NCI-H146 (cell line): Measurements from ENCODE around the gene GRIN3B.

Source experiments
- DNase-seq: peaks from one replicate; lab custom pipeline; 2025; lab: John Stamatoyannopoulos, UW

GRIN3B gene

GRCh38 chr19:1007399-1008251, 7.4 kb downstream of the GRIN3B start:
- no peak for DNase-seq

GRCh38 chr19:1008268-1009040, 8.2 kb downstream of the GRIN3B start:
- no peak for DNase-seq

- DNase-seq: no peak
These were observed 9.1 kb downstream of the GRIN3B start for GRCh38 chr19:1009041-1009980.

- DNase-seq: no peak
These were observed 9.8 kb downstream of the GRIN3B start for GRCh38 chr19:1009981-1010538.

- no peak for DNase-seq
These were observed 10.6 kb downstream of the GRIN3B start for GRCh38 chr19:1010586-1011510.

GRCh38 chr19:1011831-1012333, 11.7 kb downstream of the GRIN3B start:
- DNase-seq: no peak

- no peak for DNase-seq
These were observed 12.1 kb downstream of the GRIN3B start for GRCh38 chr19:1012334-1012733.

- no peak for DNase-seq
These were observed 13.0 kb downstream of the GRIN3B start for GRCh38 chr19:1013218-1013617.

- no peak for DNase-seq
These were observed 14.2 kb downstream of the GRIN3B start for GRCh38 chr19:1014161-1015060.

- DNase-seq: no peak
These were observed 15.0 kb downstream of the GRIN3B start for GRCh38 chr19:1015061-1015781.

- no peak for DNase-seq
These were observed 15.8 kb downstream of the GRIN3B start for GRCh38 chr19:1015782-1016646.

GRCh38 chr19:1016647-1017114, 16.5 kb downstream of the GRIN3B start:
- DNase-seq: no peak

- DNase-seq: no peak
These were observed 17.1 kb downstream of the GRIN3B start for GRCh38 chr19:1017115-1017905.

- DNase-seq: no peak
These were observed 17.7 kb downstream of the GRIN3B start for GRCh38 chr19:1017906-1018305.

- DNase-seq: no peak
These were observed 18.2 kb downstream of the GRIN3B start for GRCh38 chr19:1018393-1018792.

- no peak for DNase-seq
These were observed 18.9 kb downstream of the GRIN3B start for GRCh38 chr19:1018932-1019615.
